SJCRH30 (cell line): ENCODE measurements around the gene IKBKE. TPM values are rescaled to one million over a fixed set of nuclear protein-coding genes. Genes with fewer than 3 reads are reported as not detected.

Experiments
- DNase-seq, 2 experiments: peaks; one replicate each; pipeline ENCODE4 v3.0.0-alpha.2; 2015 to 2020
- H3K27ac ChIP-seq: fragments of 250-450 bp; sonication (Bioruptor Pico); 2 replicates; pipeline ENCODE4 v1.5.1; 2020; ENCODE audit warnings: mild to moderate bottlenecking, moderate library complexity
- H3K27me3 ChIP-seq: fragments of 250-450 bp; sonication (Bioruptor Pico); 2 replicates; pipeline ENCODE4 v1.5.1; 2020; ENCODE audit warnings: mild to moderate bottlenecking, moderate library complexity
- H3K36me3 ChIP-seq: fragments of 250-450 bp; sonication (Bioruptor Pico); 2 replicates; pipeline ENCODE4 v1.5.1; 2020; ENCODE audit warnings: mild to moderate bottlenecking, moderate library complexity
- H3K4me1 ChIP-seq: fragments of 250-450 bp; sonication (Bioruptor Pico); 2 replicates; pipeline ENCODE4 v1.5.1; 2020; ENCODE audit warnings: mild to moderate bottlenecking, moderate library complexity
- H3K4me3 ChIP-seq: fragments of 250-450 bp; sonication (Bioruptor Pico); 2 replicates; pipeline ENCODE4 v1.5.1; 2020; ENCODE audit warnings: mild to moderate bottlenecking, moderate library complexity
- H3K9me3 ChIP-seq: fragments of 250-450 bp; sonication (Bioruptor Pico); replicated peaks from 2 replicates; pipeline ENCODE4 v1.5.1; 2020; ENCODE audit warnings: mild to moderate bottlenecking, moderate library complexity
- total RNA-seq: library from RNA; depleted of rRNA; stranded (reverse); fragments of >200 nt; shearing (Covaris generic); gene quantifications from 2 replicates; pipeline ENCODE4 v1.2.3, GENCODE V29; 2014

Gene IKBKE
- total RNA-seq, 1 experiment from 2014 or later, result 3.1 TPM

DNA sequence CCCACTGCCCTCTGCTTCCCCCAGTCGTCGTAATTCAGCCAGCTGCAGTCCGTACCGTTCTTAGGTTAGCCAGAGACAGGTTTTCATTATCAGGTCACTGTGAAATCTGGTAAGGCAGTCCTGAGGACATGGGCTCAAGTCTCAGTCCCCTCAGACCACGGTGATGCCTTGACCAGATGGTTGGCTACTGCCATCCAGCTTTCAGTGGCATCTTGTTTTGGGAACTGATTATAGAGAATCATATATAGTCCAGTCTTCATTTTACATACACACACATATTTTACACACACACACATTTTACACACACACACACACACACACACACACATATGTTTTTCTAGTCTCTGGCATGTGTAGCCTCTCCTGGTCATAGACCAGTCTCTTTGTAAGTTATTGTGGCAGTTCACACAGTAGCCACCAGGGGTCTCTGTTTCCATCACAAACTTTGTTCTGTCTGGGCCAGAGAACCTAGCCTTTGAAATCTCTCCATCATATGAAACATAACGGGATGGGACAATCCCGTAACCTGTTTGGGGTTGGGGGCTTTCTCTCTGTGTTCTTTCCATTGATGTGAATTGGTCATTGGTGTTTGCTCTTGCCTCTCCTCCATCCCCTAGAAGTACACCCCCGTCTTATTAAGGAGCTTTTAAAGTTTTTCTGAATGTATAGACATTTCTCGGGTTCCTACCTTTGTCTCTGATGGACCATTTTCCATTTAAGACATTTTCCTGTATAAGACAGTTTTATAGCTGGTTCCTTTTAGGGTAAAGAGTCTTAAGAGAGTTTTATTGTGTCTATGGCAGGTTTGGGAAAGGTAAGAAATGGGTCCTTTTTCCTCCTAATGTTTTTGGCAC is 8.4 kb upstream of the IKBKE start:
- DNase-seq, result peak; percentile 68 to 86
- H3K27me3 ChIP-seq, result no peaks in the 10 kb centered on the region
- no peaks in the 10 kb centered on the region for H3K9me3 ChIP-seq
- no peaks in the 10 kb centered on the region for H3K4me1 ChIP-seq
- no peak overlapping the region for H3K4me3 ChIP-seq
- H3K27ac ChIP-seq, result no peak overlapping the region
- H3K36me3 ChIP-seq, result 0 out of 2 replicates have a peak, but pooled peaks cover 5% of the 10 kb centered on the region

- H3K27me3 ChIP-seq, result no peaks in the 10 kb centered on the region
- 0 out of 2 replicates have a peak, but pooled peaks cover 2% of the 10 kb centered on the region for H3K36me3 ChIP-seq
- H3K4me1 ChIP-seq, result peaks cover 6% of the 10 kb centered on the region
- no peak overlapping the region for H3K4me3 ChIP-seq
- no peak for DNase-seq
- H3K27ac ChIP-seq, result no peak overlapping the region
- no peaks in the 10 kb centered on the region for H3K9me3 ChIP-seq
Observed at GRCh38 chr1:206463137-206463536, 7.1 kb upstream of the IKBKE start.

DNA sequence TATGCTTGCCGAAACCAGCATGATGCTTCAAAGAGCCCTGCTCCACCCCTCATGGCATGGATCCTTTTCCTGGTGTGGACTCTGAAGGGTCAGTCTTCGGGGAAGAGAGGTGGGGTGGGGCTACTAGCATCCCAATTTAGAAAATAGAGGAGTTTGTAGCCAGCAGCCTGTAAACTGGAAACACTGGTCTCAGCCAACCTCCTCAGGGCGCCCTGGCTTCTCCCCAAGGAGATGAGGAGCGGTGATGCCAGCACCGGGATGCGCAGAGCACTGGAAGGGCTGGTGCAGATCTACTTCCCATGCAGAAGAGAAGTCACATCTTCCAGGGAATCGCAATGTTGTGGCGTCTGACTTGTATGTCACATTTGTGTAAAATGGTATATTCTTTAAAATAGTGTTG is 6.4 kb upstream of the IKBKE start:
- H3K4me3 ChIP-seq, result no peak overlapping the region
- H3K27ac ChIP-seq, result no peak overlapping the region
- H3K36me3 ChIP-seq, result 0 out of 2 replicates have a peak, but pooled peaks cover 2% of the 10 kb centered on the region
- peaks cover 11% of the 10 kb centered on the region for H3K4me1 ChIP-seq
- H3K27me3 ChIP-seq, result no peaks in the 10 kb centered on the region
- DNase-seq, result no peak
- no peaks in the 10 kb centered on the region for H3K9me3 ChIP-seq

GRCh38 chr1:206464456-206464964 is 5.8 kb upstream of the IKBKE start:
- Histone ChIP-seq H3K27ac (no peak overlapping the region), H3K4me3 (no peak overlapping the region), H3K4me1 (peaks cover 14% of the 10 kb centered on the region), H3K27me3 (no peaks in the 10 kb centered on the region), H3K9me3 (no peaks in the 10 kb centered on the region), H3K36me3 (0 out of 2 replicates have a peak, but pooled peaks cover 2% of the 10 kb centered on the region)
- no peak for DNase-seq

DNA sequence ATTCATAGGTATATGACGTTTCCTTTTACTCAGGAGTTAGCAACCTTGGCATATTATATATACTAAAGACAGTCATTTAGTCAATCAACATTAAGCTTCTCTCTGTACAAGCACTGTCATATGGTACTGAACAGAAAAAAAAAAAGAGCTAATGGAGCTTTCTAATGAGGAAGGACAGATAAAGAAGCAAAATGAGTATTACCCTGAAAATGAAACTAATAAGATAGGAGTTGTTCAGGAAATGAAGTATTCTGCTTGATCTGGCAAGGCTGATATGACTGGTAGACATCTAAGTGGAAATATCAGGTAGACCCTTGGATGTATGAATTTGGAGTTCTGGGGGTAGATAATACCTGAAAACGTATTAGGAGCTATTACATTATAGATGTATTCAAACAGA is 4.3 kb upstream of the IKBKE start:
- Histone ChIP-seq H3K9me3 (no peaks in the 10 kb centered on the region), H3K27ac (no peak overlapping the region), H3K4me1 (peaks cover 18% of the 10 kb centered on the region), H3K36me3 (0 out of 2 replicates have a peak, but pooled peaks cover 2% of the 10 kb centered on the region), H3K4me3 (no peak overlapping the region), H3K27me3 (no peaks in the 10 kb centered on the region)
- DNase-seq, result no peak

- Histone ChIP-seq H3K9me3 (no peaks in the 10 kb centered on the region), H3K4me3 (no peak overlapping the region), H3K4me1 (peaks cover 26% of the 10 kb centered on the region), H3K27ac (no peak overlapping the region), H3K36me3 (no peaks in the 10 kb centered on the region), H3K27me3 (no peaks in the 10 kb centered on the region)
- no peak for DNase-seq
Observed at GRCh38 chr1:206466840-206467649, 3.2 kb upstream of the IKBKE start.

- Histone ChIP-seq H3K27ac (no peak overlapping the region), H3K4me3 (no peak overlapping the region), H3K27me3 (no peaks in the 10 kb centered on the region), H3K9me3 (no peaks in the 10 kb centered on the region), H3K4me1 (peaks cover 34% of the 10 kb centered on the region), H3K36me3 (no peaks in the 10 kb centered on the region)
- peak; percentile 75 to 77 for DNase-seq
Observed at GRCh38 chr1:206467915-206468314, 2.4 kb upstream of the IKBKE start.

DNA sequence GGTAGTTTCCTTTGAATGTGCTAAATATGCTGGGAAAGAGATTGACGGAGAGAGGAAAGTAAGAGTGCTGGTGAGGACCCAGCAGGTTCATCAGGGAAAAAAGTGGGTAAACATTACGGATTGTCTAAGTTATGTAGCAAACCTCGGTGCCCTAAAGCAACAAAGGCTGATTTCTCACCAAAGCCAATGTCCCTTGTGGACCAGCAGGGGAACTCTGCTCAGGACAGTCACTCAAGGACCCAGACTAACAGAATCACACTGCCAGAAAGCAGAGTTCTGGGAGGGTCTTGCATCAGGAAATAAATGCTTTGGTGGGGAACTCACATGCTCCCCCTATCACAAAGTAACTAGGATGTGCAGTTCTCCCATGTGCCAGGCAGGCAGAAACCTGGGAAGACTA is 1.7 kb upstream of the IKBKE start:
- H3K27me3 ChIP-seq, result no peaks in the 10 kb centered on the region
- peaks cover 34% of the 10 kb centered on the region for H3K4me1 ChIP-seq
- no peaks in the 10 kb centered on the region for H3K9me3 ChIP-seq
- no peaks in the 10 kb centered on the region for H3K36me3 ChIP-seq
- no peak overlapping the region for H3K4me3 ChIP-seq
- peak in 1 of 2 experiments; percentile 22 for DNase-seq
- H3K27ac ChIP-seq, result no peak overlapping the region

DNA sequence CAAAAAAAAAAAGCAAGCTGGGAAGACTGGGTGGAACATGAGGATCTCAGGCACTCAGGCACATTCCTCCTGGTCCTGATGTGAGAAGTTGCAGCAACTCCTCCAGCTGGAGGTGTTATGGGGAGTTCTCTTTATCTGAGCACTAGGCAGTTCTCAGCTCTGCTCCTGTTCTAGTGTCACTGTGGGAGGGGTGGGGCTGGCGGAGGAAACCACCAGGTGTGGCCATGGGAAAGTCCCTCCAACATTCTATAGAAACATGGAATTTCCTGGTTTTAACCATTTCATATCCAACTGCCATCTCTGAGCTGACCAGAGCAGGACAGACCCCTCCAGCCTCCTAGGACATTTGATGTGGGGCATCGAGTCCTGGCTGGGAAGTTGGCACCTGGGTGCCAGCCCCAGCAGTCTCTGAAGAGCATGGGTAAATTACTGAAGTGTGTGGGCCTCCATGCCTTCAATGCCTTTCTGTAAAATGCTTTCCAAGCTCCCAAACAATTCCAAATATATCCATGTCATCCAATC is 804 bp upstream of the IKBKE start:
- peak overlapping the region; percentile 61 for H3K4me3 ChIP-seq
- no peaks in the 10 kb centered on the region for H3K9me3 ChIP-seq
- H3K4me1 ChIP-seq, result peaks cover 34% of the 10 kb centered on the region
- DNase-seq, result no peak
- no peaks in the 10 kb centered on the region for H3K36me3 ChIP-seq
- H3K27ac ChIP-seq, result no peak overlapping the region
- H3K27me3 ChIP-seq, result no peaks in the 10 kb centered on the region

DNA sequence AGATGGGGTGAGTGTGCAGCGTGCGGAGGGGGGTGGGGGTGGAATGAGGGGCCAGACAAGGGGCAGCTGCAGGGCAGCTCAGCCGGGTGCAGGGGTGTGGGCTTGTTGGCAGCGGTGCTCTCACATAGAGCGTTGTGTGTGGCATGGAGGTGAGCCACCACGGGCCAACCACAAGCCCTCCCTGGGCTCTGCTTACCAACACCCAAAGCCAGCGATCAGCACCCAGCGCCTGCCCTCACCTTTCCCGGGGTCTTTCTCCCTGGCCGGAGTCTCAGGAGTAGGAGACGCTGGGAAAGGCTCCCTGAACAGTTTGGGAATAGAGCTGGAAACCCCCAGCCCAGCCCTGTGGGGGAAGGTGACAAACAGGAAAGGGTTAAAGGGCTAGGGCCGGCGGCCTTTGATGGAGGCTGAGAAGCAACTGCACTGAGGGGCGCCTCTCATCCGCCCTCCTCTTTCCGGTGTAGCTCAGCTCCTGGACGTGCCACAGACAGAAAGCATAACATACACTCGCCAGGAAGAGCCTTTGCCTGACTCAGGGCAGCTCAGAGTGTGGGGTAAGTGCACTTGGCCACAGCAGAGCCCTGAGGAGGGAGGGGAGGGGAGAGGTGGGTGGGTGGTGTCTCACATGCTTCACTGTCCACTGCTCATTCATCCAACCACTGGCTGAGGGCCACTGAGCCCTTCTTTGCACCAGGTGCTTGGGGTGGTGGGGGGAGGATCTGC is 577 bp downstream of the IKBKE start:
- peak overlapping the region; percentile 1; the same call in 1 of the 2 replicates for H3K27ac ChIP-seq
- peak; percentile 62 to 75 for DNase-seq

DNA sequence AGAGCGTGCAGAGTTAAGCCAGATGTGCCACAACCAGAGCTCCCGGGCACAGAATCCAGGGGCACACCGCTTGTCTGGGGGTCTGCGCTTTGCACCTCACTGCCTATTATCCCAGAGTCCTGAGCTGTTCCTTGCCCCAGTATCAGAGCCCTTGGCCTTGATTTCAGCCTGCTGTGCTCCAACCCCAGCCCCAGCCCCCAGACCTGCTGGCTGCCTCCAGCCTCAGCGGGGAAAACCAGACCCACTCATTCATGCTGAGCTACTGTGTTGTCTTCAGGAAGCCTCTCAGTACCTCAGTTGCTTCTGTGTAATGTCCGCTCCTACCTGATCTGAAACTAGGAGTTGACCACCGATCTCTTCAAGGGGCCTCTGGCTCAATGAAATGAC is 1.1 kb downstream of the IKBKE start:
- no peaks in the 10 kb centered on the region for H3K9me3 ChIP-seq
- no peak overlapping the region for H3K27ac ChIP-seq
- no peak for DNase-seq
- H3K4me1 ChIP-seq, result peaks cover 34% of the 10 kb centered on the region
- H3K4me3 ChIP-seq, result no peak overlapping the region; the same call in 1 of the 2 replicates
- H3K27me3 ChIP-seq, result no peaks in the 10 kb centered on the region
- H3K36me3 ChIP-seq, result no peaks in the 10 kb centered on the region

More for the DNA sequence above, 577 bp downstream of the IKBKE start:
- H3K4me1 ChIP-seq, result peaks cover 34% of the 10 kb centered on the region
- H3K36me3 ChIP-seq, result no peaks in the 10 kb centered on the region
- H3K9me3 ChIP-seq, result no peaks in the 10 kb centered on the region
- peak overlapping the region; percentile 61 for H3K4me3 ChIP-seq
- no peaks in the 10 kb centered on the region for H3K27me3 ChIP-seq

GRCh38 chr1:206472024-206472423 is 1.7 kb downstream of the IKBKE start:
- Histone ChIP-seq H3K4me1 (peaks cover 34% of the 10 kb centered on the region), H3K27ac (no peak overlapping the region), H3K4me3 (no peak overlapping the region)

DNA sequence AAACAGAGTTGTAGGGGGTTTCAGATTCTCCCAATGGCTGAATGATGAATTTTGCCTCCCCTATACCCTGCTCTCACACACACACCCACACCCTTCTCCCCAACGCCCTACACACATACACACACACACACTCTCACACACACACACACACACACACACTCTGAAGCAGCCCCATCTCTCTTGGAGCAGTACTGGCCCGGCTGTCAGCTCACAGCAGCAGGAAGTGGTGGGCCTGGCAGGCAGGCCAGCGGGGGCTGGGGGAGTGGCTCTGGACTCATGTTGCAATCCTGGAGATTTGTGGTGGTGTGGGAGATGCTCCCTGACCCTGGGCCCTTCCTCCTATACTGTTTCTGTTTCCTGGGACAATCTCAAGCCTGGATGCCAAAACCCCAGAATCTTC is 2.2 kb downstream of the IKBKE start:
- H3K36me3 ChIP-seq, result no peaks in the 10 kb centered on the region
- H3K9me3 ChIP-seq, result no peaks in the 10 kb centered on the region
- no peaks in the 10 kb centered on the region for H3K27me3 ChIP-seq
- H3K27ac ChIP-seq, result no peak overlapping the region
- DNase-seq, result peak; percentile 74
- H3K4me1 ChIP-seq, result peaks cover 34% of the 10 kb centered on the region
- H3K4me3 ChIP-seq, result no peak overlapping the region

More at GRCh38 chr1:206472024-206472423, 1.7 kb downstream of the IKBKE start:
- no peak for DNase-seq
- Histone ChIP-seq H3K36me3 (no peaks in the 10 kb centered on the region), H3K27me3 (no peaks in the 10 kb centered on the region), H3K9me3 (no peaks in the 10 kb centered on the region)

GRCh38 chr1:206472886-206473285 is 2.6 kb downstream of the IKBKE start:
- no peaks in the 10 kb centered on the region for H3K9me3 ChIP-seq
- no peak for DNase-seq
- no peaks in the 10 kb centered on the region for H3K36me3 ChIP-seq
- H3K27me3 ChIP-seq, result no peaks in the 10 kb centered on the region
- no peak overlapping the region for H3K4me3 ChIP-seq
- H3K27ac ChIP-seq, result no peak overlapping the region
- peaks cover 31% of the 10 kb centered on the region for H3K4me1 ChIP-seq
